ENCODE measurements around the gene ATPAF2.
"Not testable (repeated sequence)": the region's sequence is repeated elsewhere in the genome, so short reads cannot be mapped to it uniquely, and the experiment has no call there.

Gene ATPAF2

GRCh38 chr17:18008496-18009268 lies 30.3 kb downstream of the ATPAF2 start:
- DNase-seq = no peak

- DNase-seq = no peak
Observed at GRCh38 chr17:18006495-18007239, 32.3 kb downstream of the ATPAF2 start.

GRCh38 chr17:18005496-18005895 lies 33.5 kb downstream of the ATPAF2 start:
- no peak for DNase-seq

- DNase-seq = no peak
Observed at GRCh38 chr17:18004884-18005305, 34.1 kb downstream of the ATPAF2 start.

- DNase-seq = peak; percentile 12
Observed at GRCh38 chr17:18004345-18004744, 34.6 kb downstream of the ATPAF2 start.

- DNase-seq = no peak
Observed at GRCh38 chr17:18002171-18002570, 36.8 kb downstream of the ATPAF2 start.

GRCh38 chr17:18000030-18000408 lies 38.9 kb downstream of the ATPAF2 start:
- DNase-seq = no peak

- no peak for DNase-seq
Observed at GRCh38 chr17:17999364-18000029, 39.5 kb downstream of the ATPAF2 start.

- DNase-seq = no peak
Observed at GRCh38 chr17:17998934-17999333, 40.0 kb downstream of the ATPAF2 start.

- DNase-seq = not testable (repeated sequence)
Observed at GRCh38 chr17:17995887-17996286, 43.1 kb downstream of the ATPAF2 start.

- no peak for DNase-seq
Observed at GRCh38 chr17:17994271-17995069, 44.5 kb downstream of the ATPAF2 start.

GRCh38 chr17:17993852-17994251 lies 45.1 kb downstream of the ATPAF2 start:
- no peak for DNase-seq

- no peak for DNase-seq
Observed at GRCh38 chr17:17993366-17993765, 45.6 kb downstream of the ATPAF2 start.

GRCh38 chr17:17990282-17990681 lies 48.7 kb downstream of the ATPAF2 start:
- no peak for DNase-seq

GRCh38 chr17:17989618-17990017 lies 49.4 kb downstream of the ATPAF2 start:
- DNase-seq = no peak

- no peak for DNase-seq
Observed at GRCh38 chr17:17989081-17989480, 49.9 kb downstream of the ATPAF2 start.

GRCh38 chr17:17988427-17988945 lies 50.5 kb downstream of the ATPAF2 start:
- DNase-seq = no peak

GRCh38 chr17:17987901-17988300 lies 51.1 kb downstream of the ATPAF2 start:
- DNase-seq = no peak

- DNase-seq = no peak
Observed at GRCh38 chr17:17987187-17987896, 51.6 kb downstream of the ATPAF2 start.

GRCh38 chr17:17985555-17985954 lies 53.4 kb downstream of the ATPAF2 start:
- no peak for DNase-seq

GRCh38 chr17:17985153-17985552 lies 53.8 kb downstream of the ATPAF2 start:
- DNase-seq = no peak

GRCh38 chr17:17983776-17984175 lies 55.2 kb downstream of the ATPAF2 start:
- DNase-seq = no peak

Data from NCI-H187 treated with DMSO at 0.1 percent for 48 hours (cell line).